Activated CD4-positive, alpha-beta T cell treated with anti-CD3 and anti-CD28 coated beads, Interleukin-2, amount 50 U/mL, for 48 hours (primary cell): ENCODE results near the gene BUD31.
A peak's percentile ranks its signal among the peaks of the same experiment; 100 is the strongest.

Source experiments
- DNase-seq, 2 experiments: peaks; one replicate each; pipeline ENCODE4 v3.0.0-alpha.2; 2020

The BUD31 gene

DNA sequence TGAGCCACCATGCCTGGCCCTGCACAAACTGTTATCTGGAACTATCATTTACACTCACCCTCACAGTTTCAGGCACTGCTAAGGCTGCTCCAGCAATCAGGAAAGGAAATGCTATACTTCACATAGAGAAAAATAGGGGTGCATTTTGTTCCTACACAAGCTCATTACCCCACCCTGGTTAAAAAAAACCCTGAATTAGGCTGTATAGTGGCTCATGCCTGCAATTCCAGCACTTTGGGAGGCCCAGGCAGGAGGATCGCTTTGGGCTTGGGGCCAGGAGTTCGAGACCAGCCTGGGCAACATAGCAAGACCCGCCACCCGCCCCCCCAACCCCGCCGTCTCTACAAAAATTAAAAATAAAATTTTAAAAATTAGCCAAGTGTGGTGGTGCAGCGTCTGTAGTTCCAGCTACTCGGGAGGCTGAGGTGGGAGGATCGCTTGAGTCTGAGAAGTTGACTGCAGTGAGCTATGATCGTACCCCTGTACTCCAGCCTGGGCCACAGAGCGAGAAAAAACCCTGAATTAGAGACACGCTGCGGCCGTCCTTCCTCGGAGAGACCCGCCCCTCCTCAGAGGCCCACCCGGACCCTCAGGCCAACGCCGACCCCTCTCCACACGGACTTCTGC lies 29.3 kb downstream of the BUD31 start:
- no peak for DNase-seq

DNA sequence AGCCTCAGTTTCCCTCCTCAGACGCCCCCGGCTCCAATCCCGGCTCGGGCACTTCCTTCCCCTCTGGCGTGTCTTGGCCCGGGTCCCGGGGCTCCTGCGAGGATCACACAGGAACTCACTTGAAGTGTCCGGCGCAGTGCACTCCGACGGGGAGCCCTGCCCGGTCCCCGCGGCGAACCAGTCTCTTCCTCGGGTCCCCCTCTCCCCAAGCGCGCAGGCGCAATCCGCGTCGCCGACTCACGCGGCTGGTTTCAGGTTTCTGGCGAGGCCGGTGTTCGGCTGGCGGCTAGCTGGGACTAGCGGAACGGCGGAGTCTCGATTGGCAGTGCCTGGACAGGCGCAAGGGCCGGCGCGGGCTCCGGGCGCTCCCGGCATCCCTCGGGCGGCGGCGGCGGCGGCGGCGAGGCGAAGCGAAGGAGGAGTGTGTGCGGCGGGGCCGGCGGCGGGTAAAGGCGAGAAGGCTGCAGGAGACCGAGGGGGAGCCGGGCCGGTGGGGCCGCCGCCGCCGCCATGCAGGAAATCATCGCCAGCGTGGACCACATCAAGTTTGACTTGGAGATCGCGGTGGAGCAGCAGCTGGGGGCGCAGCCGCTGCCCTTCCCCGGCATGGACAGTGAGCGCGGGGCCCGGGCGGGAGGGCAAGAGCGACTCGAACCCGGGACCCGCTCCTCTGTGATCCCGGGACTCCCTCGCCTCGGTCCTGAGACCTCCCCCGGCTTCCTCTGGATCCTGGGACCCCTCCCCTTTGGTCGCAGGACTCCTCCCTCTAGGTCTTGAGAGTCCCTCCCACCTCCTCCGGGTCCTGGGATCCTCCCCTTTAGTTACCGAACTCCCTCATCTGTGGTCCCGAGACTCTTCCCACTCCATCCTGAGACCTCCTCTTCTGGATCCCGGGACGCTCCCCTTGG lies 30.1 kb downstream of the BUD31 start, which contains the start of the genes CPSF4 and PTCD1:
TSS of gene CPSF4 (plus strand) at position 371 of the 908 bp plus-strand sequence. CDS start at position 511, 140 bp downstream.
TSS of gene PTCD1 (minus strand) at position 226 of the 908 bp plus-strand sequence. CDS start 3,556 bp downstream, outside the sequence.
- DNase-seq = peak; percentile 94 to 96

DNA sequence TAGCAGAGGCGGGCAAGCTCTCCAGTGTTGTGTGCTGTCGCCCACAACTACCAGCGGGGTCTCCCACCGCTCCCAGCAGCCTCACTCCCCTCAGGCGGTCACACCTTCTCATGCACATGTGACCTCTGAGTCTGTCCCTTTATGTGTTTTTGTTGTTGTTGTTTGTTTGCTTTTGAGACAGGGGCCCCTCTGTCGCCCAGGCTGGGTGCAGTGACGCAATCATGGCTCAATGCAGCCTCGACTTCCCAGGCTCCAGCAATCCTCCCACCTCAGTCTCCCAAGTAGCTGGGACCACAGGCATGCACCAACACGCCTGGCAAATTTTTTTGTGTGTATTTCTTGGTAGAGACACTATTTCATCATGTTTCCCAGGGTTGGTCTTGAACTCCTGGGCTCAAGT lies 31.4 kb downstream of the BUD31 start:
- DNase-seq = no peak

DNA sequence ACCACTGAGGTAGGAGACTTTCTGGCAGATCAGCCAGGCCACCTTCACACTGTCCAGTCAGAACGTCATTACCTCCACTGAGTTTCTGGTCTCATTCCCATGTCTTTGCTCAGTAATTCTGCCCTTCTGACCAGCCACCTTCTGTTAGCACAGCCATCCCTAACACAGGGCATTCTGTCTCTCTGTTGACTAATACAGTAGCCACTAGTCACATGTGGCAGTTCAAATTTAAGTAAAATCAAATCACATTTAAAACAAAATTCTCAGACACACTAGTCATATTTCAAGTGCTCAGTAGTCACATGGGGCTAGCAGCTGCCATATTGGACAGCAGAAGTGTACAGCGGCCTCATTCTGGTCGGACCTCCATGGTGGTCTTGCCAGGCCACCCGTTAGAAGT lies 37.3 kb downstream of the BUD31 start:
- DNase-seq = no peak

DNA sequence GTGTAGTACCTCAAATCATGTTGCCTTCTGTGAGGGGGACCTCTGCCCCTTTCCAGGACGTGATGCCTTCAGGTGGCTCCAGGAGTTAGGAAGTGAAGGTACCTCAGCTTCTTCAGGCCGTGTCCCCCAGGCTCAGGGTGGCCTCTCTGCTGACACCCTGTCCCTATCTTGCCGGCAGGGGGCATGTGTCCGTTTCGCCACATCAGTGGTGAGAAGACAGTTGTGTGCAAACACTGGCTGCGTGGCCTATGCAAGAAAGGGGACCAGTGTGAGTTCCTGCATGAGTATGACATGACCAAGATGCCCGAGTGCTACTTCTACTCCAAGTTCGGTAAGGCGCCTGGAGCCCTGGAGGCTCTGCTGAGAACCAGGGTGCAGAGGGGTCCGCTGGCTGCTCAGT lies 39.2 kb downstream of the BUD31 start:
- no peak for DNase-seq

DNA sequence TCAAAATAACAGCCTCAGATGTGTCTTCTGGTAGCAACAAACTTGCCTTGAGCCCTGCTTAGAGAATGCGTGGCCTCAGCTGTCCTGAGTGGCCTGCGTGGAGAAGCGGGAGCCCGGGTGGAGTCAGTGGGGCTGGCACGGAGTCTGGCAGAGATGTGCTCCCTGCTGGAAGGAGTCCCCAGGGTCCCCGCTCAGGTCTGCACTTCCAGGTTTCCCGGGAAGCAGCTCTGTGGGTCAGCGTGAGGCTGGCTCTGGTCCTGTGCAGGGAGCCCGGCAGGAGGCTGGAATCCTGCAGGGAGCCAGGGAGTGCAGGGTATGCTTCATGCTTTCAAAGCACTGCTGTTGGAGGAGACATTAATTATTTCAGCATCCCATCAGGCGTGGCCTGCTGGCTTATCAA lies 40.1 kb downstream of the BUD31 start:
- no peak for DNase-seq

DNA sequence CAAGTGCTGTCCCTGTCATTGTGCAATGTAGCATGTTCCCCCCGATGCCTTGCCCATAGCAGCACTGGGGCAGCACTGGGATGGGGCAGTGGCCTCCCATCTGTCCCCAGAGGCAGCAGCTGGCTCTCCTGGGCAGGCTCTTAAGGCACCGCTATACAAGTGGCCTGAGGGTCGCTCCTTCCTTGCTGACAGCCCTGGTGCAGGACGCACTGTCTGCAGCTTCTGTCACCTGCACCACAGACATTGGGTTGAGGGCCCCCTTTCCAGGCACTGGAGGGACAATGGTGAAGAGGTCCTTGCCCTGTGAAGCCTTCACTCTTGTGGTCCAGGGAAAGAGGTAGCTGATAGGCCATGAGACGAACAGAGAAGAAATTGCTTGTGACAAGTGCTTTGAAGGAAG lies 40.6 kb downstream of the BUD31 start:
- no peak for DNase-seq

DNA sequence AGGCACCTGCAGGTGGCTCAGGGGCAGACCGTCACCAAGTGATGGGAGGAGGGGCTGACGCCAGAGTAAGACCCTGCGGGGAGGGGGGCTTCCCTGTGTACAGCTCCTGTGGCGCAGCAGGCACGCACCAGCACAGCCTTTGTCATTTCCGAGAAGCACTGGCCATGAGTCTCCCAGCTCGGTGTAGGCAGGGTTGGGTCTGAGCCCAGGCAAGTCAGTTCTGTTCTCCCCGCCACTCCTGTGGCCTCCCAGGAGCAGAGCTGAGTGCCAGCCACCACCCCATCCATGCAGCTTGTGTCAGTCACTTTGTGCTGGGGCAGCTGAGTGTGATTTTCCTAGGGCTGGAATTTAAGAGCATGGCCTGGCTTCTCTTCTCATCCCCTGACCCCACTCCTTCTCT lies 43.2 kb downstream of the BUD31 start:
- no peak for DNase-seq

DNA sequence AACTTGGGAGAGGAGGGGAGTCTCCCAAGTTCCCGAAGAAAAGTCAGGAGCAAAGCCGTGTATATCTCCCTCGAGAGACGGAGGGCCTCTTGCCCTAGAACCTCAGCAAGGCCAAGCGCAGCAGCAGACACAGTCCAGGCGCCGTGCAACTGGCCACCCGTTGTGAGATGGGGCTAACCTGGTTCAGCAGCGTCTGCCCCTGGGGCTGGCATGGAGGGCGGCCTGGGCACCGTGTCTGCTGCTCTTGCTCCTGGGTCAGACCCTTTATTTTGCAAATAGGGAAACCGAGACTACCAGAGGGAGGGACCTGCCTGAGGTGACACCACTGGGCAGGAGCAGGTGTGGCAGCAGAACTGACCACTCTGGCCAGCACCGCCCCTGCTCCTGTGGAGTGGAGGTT lies 43.8 kb downstream of the BUD31 start:
- no peak for DNase-seq

DNA sequence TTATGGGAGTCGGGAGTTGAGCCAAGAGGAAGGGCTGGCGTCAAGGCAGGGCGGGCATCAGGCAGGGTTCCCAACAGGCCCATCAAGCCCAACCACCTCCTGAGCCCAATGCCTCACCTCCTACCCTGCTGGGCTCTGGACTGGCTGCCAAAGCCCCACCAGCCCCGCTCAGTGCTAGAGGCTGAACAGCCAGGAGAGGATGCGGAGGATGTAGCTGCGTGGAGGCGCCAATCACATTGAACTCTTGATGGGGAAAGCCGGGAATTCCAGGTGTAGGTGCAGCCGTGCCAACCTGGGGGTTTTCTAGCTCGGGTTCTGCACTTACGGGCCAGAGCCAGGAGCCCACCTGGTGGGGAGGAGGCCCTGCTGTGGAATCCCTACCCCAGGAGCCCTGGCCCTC lies 44.3 kb downstream of the BUD31 start:
- no peak for DNase-seq

DNA sequence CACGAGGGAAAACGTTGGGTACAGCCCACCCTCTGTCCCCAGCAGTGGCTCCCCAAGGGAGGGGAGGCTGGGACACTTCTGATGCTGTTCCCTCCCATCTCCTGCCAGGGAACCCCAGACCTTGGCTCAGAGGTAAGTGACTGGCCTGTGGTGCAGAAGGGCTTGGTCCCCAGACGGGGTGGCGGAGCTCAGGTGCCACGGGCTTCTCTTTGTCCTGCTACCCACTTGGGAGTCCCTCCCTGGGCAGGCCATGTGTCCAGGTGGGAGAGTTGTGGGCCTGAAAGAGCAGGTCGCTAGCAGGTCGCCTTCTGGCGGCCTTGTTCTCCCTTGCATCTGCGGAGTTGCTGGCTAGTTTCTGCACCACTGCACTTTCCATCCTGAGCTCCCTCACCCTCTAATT lies 47.1 kb downstream of the BUD31 start:
- DNase-seq = no peak

DNA sequence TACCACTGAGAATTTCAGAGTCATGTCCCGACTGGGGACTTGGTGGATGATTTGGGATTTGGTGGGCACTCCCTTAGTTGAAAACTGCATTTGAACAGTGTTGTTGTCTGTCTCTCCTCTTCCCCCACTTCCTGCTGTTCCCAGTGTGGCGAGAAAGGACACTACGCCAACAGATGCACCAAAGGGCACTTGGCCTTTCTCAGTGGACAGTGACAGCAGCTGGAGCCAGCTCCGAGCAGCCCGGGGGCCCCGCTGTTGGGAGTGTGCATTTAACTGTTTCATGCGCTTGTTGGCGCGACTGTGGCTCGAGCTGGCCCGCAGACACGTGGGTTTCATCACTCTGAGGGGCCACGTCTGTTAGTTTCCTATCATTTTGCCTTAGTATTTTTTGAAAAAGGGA lies 47.5 kb downstream of the BUD31 start:
- no peak for DNase-seq

DNA sequence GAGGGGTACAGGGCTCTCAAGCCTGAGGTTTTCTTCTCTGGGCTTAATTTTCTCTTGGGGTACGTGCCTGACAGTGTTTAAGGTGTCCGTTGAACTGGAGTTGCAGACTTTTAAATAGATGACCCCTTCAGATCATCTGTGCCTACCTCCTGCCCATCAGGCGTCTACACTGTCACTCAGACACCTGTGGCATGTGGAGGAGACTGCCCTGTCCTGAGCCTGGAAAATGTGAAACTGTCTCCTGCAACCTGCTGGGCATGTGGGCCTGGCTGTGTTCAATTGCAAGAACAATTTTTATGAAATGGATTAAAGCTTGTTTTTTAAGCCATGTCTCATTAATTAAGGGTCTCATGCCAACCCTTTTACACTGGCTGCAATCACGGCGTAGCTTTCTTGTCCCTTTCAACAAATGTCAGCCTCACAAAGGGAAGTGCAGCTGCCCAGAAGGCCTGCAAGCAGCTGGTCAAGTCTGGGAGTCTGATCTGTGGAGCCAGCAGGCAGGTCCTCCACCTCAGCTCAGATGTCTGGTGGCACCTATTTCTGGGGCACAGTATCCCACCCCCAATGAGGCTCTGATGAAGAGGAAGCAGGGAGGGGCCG lies 48.4 kb downstream of the BUD31 start:
- DNase-seq = no peak

DNA sequence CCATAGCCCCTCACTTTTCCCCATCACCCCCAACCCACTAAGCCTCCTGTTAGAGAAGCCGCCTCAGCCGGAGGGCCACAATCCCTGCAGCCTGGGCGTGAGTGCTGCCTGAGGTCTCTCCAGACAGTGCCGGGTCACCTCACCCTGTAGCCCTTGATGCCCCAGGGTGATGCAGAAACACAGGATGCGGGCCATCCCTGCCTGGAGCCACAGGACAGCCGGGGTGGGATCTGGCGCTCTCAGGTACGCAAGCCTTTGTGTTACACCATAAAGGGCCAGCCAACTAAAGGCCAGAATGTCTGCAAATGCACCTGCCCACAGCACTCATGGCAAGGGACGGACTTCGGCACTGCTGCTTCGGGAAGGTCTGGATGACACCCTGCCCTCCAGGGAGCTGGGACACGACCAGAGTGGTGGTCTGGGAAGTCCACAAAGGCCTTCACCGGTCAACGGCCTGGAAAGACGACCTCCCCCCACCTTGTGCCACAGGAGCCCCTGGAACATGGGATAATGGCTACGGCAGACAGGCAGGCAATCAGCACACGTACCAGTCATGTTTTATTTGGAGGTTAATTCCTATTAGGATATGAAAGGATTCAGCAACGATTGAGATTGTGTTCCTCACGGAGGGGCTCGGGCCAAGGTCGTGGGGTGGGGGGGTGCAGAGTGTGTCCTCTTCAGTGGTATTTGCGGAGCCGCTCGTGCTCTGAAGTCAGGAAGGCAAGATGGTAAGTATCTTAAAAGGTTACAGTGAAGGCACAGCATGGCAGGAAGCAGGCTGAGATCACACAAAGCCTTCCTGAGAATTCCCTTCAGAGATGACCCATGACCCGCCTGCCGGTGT lies 49.1 kb downstream of the BUD31 start:
- DNase-seq = no peak

DNA sequence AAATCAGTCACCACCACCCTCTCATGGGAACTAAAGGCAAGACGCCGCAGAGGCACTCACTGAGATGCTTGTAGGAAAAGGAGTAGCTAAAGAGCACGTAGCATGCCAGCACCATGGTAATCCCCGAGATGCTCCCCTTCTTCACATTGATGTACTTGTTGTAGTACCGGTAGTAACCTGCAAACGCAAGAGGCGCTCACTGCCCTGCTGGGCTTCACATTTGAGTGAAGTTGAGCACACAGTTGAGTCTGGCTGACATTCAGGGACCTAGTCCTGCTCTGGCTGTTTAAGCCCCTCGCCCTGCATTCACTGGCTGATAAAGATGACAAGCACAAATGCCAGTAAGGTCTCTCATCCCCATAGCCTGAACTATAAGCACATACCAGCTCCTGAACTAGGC lies 50.3 kb downstream of the BUD31 start:
- DNase-seq = peak; percentile 27 to 42

DNA sequence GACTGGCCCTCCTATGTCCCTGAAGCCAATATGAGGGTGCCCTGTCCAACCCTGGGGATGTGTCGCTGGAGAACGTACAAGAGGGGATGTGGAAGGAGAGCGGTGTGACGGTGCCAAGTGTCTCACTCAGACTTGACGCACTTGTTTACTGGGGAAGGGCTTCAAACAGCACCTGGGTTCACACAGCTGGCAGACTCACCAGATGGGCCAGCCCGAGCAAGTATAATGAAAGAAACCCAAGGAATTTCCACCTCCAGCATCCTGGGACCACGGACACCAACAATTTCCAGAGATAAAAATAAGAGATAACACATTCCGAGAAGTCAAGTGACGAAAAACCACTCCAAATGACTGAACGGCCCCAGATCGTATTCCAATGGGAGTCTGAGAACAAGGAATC lies 51.9 kb downstream of the BUD31 start:
- DNase-seq = no peak

DNA sequence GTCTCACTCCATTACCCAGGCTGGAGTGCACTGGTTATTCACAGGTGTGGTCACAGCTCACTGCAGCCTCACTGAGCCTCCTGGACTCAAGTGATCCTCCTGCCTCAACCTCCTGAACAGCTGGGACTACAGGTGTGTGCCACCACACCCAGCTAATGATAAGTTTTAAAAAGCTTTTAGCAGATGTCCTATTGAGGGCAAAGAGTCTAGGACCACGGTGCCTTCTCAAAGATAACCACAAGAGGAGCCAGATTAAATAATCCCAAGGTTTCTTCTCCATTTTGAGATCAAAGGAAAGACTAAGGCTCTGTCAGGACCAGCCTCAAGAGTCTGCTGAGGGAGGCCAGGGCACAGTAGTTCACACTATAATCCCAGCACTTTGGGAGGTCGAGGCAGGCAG lies 52.5 kb downstream of the BUD31 start:
- no peak for DNase-seq

DNA sequence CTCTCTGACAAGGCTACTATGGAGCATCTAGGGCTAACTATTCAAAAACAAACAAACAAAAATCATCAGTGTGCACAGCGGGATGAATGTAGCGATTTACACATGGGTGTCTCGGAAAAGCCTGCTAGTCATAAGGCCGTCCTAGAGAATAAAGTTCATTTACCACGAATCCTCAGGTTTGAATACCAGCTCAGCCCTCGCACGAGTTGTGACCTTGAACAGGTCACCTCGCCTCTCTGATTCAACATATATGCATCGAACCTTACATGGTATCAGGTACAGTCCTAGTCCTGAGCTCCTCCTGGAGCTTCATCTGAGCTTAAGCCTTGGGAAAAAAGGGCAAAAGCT lies 56.6 kb downstream of the BUD31 start:
- DNase-seq = no peak

DNA sequence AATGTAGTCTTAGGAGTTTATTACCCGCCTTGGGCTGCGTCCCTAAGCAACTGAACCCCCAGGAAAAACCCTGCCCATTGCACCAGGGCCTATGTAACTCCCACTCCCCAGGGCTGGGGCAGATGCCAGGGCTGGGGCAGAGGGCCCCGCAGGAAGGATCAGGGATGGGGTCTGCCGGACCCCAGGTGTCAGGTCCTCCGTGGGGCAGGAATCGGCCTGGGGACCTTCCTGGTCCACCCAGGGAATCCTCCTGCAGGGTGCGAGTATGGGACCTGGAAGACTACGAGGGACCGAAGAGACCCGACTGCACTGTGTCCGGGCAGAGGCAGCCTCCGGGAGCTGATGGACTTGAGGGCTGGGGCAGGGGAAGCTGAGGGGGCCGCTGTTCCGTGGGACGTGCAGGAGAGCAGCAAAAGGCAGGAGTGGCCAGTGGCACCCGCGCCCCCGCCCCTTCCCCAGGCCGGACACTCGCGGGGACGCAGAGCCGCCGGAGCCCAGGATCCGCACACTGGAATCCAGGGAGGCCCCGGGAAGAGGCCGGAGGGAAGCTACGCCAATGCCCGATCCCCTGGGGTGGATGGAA lies 59.7 kb downstream of the BUD31 start:
- DNase-seq = no peak
